OCI-LY3 (cell line): ENCODE data around the gene CTU2.

ENCODE experiments used
- H2AFZ ChIP-seq: fragments of 200-600, 300-600 bp; shearing (Covaris generic); 2 replicates; pipeline ENCODE4 v1.6.0; 2014; ENCODE audit warnings: antibody characterized with exemption, low read depth, low read length
- H3K27ac ChIP-seq: fragments of 200-600, 300-600 bp; sonication (generic); 2 replicates; pipeline ENCODE4 v1.5.1; 2014; ENCODE audit warnings: mild to moderate bottlenecking, low read length, moderate library complexity, mixed read lengths
- H3K27me3 ChIP-seq: fragments of 200-600, 300-600 bp; sonication (generic); 2 replicates; pipeline ENCODE4 v1.6.1; 2014; ENCODE audit warnings: low read depth, low read length, mixed read lengths
- H3K36me3 ChIP-seq: fragments of 200-600, 300-600 bp; sonication (generic); replicated peaks from 2 replicates; pipeline ENCODE3; 2014; ENCODE audit warnings: low read depth, low read length, mixed read lengths
- H3K4me1 ChIP-seq: fragments of 300-600, 200-600 bp; sonication (generic); 2 replicates; pipeline ENCODE4 v1.6.1; 2014; ENCODE audit warnings: low read length, mixed read lengths
- H3K4me2 ChIP-seq: fragments of 200-600, 300-600 bp; sonication (generic); 2 replicates; pipeline ENCODE4 v1.6.1; 2014; ENCODE audit warnings: low read length, mixed read lengths
- H3K4me3 ChIP-seq: fragments of 300-600, 200-600 bp; sonication (generic); 2 replicates; pipeline ENCODE4 v1.5.1; 2014; ENCODE audit warnings: antibody characterized with exemption, mild to moderate bottlenecking, low read length, moderate library complexity
- H3K79me2 ChIP-seq: fragments of 300-600, 200-600 bp; shearing (Covaris generic); 2 replicates; pipeline ENCODE4 v1.6.1; 2014; ENCODE audit warnings: mild to moderate bottlenecking, low read length, mixed read lengths
- H3K9ac ChIP-seq: fragments of 300-600, 200-600 bp; shearing (Covaris generic); 2 replicates; pipeline ENCODE4 v1.6.0; 2014; ENCODE audit warnings: mild to moderate bottlenecking, low read length, moderate library complexity
- H3K9me3 ChIP-seq: fragments of 200-600, 300-600 bp; shearing (Covaris generic); 2 replicates; pipeline ENCODE4 v1.6.1; 2014; ENCODE audit warnings: low read length, mixed read lengths; ENCODE audit not compliant: insufficient read depth
- H4K20me1 ChIP-seq: fragments of 200-600, 300-600 bp; sonication (generic); 2 replicates; pipeline ENCODE4 v1.6.1; 2016; ENCODE audit warnings: low read length, mixed read lengths; ENCODE audit not compliant: insufficient read depth
- CTCF ChIP-seq: fragments of 200-600, 300-600 bp; sonication (generic); IDR thresholded peaks from 2 replicates; pipeline ENCODE4 v1.5.1; 2014; ENCODE audit warnings: antibody characterized with exemption, low read length, low read depth
- EZH2phosphoT487 ChIP-seq: fragments of 200-600 bp; shearing (Covaris generic); IDR thresholded peaks from 2 replicates; pipeline ENCODE4 v1.6.1; 2018; ENCODE audit warnings: antibody characterized with exemption, mixed run types, low read depth

CTU2 gene

GRCh38 chr16:88686439-88687253 lies 19.7 kb upstream of the CTU2 start, which contains the start of gene SNAI3:
SNAI3 (minus strand) TSS chr16:88686507; CDS start chr16:88686406, 101 bp downstream.
- TF ChIP-seq EZH2phosphoT487 (no peak), CTCF (no peak)
- Histone ChIP-seq H3K4me1 (peaks cover 36% of the 10 kb centered on the region), H3K79me2 (no peaks in the 10 kb centered on the region), H2AFZ (no peak within 1 kb of the TSS), H3K27ac (no peak within 1 kb of the TSS), H3K4me3 (peak within 1 kb of the TSS; percentile 79), H4K20me1 (no peaks in the 10 kb centered on the region), H3K9me3 (no peaks in the 10 kb centered on the region), H3K36me3 (no peaks in the 10 kb centered on the region), H3K9ac (peak within 1 kb of the TSS; percentile 42), H3K27me3 (peaks cover 45% of the 10 kb centered on the region), H3K4me2 (peak within 1 kb of the TSS; percentile 84)

DNA sequence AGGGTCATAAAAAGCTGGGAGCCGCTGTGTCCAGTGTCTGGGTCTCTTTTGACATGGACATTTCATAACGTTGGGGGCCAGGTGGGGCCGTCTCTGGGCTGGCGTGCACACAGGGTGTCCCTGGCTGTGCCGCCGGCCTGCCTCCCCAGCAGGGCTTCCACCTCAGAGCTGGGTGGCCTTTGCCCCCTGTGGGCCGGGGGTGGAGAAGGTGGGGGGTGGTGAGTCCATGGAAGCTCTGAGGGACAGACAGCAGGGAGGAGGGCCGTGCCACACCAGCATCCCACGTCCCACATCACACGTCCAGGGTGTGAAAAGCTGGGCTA lies 19.1 kb upstream of the CTU2 start:
- Histone ChIP-seq H3K9me3 (no peaks in the 10 kb centered on the region), H3K4me3 (no peak overlapping the region), H3K4me1 (peaks cover 35% of the 10 kb centered on the region), H4K20me1 (no peaks in the 10 kb centered on the region), H3K27me3 (peaks cover 48% of the 10 kb centered on the region), H3K27ac (no peak overlapping the region), H3K9ac (no peak overlapping the region), H2AFZ (no peak overlapping the region), H3K36me3 (no peaks in the 10 kb centered on the region), H3K79me2 (no peaks in the 10 kb centered on the region), H3K4me2 (no peak overlapping the region)
- TF ChIP-seq EZH2phosphoT487: no peak
- no peak for TF ChIP-seq CTCF

DNA sequence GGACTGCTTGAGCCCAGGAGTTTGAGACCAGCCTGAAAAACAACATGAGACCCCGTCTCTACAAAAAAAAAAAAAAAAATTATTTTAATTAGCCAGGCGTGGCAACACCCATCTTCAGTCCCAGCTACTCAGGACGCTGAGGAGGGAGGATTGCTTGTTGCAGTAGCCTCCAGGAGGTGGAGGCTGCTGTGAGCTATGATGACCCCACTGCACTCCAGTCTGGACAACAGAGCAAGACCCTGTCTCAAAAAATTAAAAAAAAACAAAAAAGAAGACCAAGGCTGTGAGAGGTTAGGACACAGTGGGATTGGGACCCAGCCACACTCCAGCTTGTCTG lies 18.7 kb upstream of the CTU2 start:
- no peak for TF ChIP-seq CTCF
- no peak for TF ChIP-seq EZH2phosphoT487

GRCh38 chr16:88688013-88688778 lies 18.1 kb upstream of the CTU2 start:
- H3K9ac ChIP-seq: no peak overlapping the region
- peaks cover 50% of the 10 kb centered on the region for H3K27me3 ChIP-seq
- no peak overlapping the region for H2AFZ ChIP-seq
- no peaks in the 10 kb centered on the region for H3K79me2 ChIP-seq
- no peak for TF ChIP-seq CTCF
- TF ChIP-seq EZH2phosphoT487: no peak
- no peaks in the 10 kb centered on the region for H3K36me3 ChIP-seq
- no peaks in the 10 kb centered on the region for H4K20me1 ChIP-seq
- H3K9me3 ChIP-seq: no peaks in the 10 kb centered on the region
- H3K27ac ChIP-seq: no peak overlapping the region
- no peak overlapping the region for H3K4me3 ChIP-seq
- no peak overlapping the region for H3K4me2 ChIP-seq
- H3K4me1 ChIP-seq: peaks cover 32% of the 10 kb centered on the region

More for the DNA sequence above, 18.7 kb upstream of the CTU2 start:
- Histone ChIP-seq H2AFZ (no peak overlapping the region), H3K36me3 (no peaks in the 10 kb centered on the region), H3K27ac (no peak overlapping the region), H3K27me3 (peaks cover 50% of the 10 kb centered on the region), H3K79me2 (no peaks in the 10 kb centered on the region), H3K4me2 (no peak overlapping the region), H3K4me3 (no peak overlapping the region), H3K4me1 (peaks cover 32% of the 10 kb centered on the region), H3K9me3 (no peaks in the 10 kb centered on the region), H4K20me1 (no peaks in the 10 kb centered on the region), H3K9ac (no peak overlapping the region)
